CD4-positive, alpha-beta T cell (primary cell): Measurements from ENCODE around the gene NPAS3. TPM values are rescaled to one million over a fixed set of nuclear protein-coding genes. Genes with fewer than 3 reads are reported as not detected.

Source experiments
- ATAC-seq: fragments of 200-7000 bp; cut with Tn5 transposase; one replicate; pipeline ENCODE4 v1.10.0; 2022; ENCODE audit warnings: mild to moderate bottlenecking; ENCODE audit not compliant: poor library complexity
- CTCF ChIA-PET: fragments of 350-600 bp; sonication (Branson Sonifier 250); formaldehyde crosslinking; loops from one replicate; lab custom pipeline; 2021; ENCODE audit warnings: antibody characterized with exemption, inconsistent platforms; lab: Charles Lee
- POLR2A ChIA-PET: fragments of 350-600 bp; sonication (Branson Sonifier 250); formaldehyde crosslinking; loops from one replicate; lab custom pipeline; 2021; ENCODE audit warnings: antibody characterized with exemption, inconsistent platforms; lab: Charles Lee
- DNase-seq, 14 experiments: peaks; one replicate each; pipeline ENCODE4 v3.0.0-alpha.2; 2013 to 2020; ENCODE audit warnings: mixed read lengths in 2 of 14
- H3K27ac ChIP-seq, 2 donors: one replicate each; pipeline versions ENCODE4 v1.5.1 to v1.7.0; 2013; ENCODE audit warnings: low read length in 2 of 2, low read depth in 1 of 2, mild to moderate bottlenecking in 1 of 2
- H3K27me3 ChIP-seq, 2 experiments: 1 replicate in 1 of 2; 2 replicates in 1 of 2; pipeline versions ENCODE4 v1.6.1 to v1.7.0; 2013; ENCODE audit warnings: low read length in 2 of 2, control low read depth in 1 of 2, mild to moderate bottlenecking in 1 of 2, moderate library complexity in 1 of 2; ENCODE audit not compliant: insufficient read depth in 2 of 2, control insufficient read depth in 1 of 2
- H3K36me3 ChIP-seq: one replicate; pipeline ENCODE4 v1.6.1; 2013; ENCODE audit warnings: low read length, control low read depth; ENCODE audit not compliant: insufficient read depth
- H3K4me1 ChIP-seq: one replicate; pipeline ENCODE4 v1.6.1; 2013; ENCODE audit warnings: low read length, control low read depth; ENCODE audit not compliant: insufficient read depth
- H3K4me3 ChIP-seq: one replicate; pipeline ENCODE4 v1.5.1; 2013; ENCODE audit warnings: mild to moderate bottlenecking, low read length, moderate library complexity
- H3K9me3 ChIP-seq, 2 experiments: 1 replicate in 1 of 2; 2 replicates in 1 of 2; pipeline versions ENCODE4 v1.6.1 to v1.7.0; 2013; ENCODE audit warnings: low read length in 2 of 2, mild to moderate bottlenecking in 2 of 2, control low read depth in 1 of 2, moderate library complexity in 1 of 2; ENCODE audit not compliant: control insufficient read depth in 1 of 2, insufficient read depth in 1 of 2
- H3K27ac Mint-ChIP-seq: one replicate; pipeline ENCODE4 v1.8.0; 2020; ENCODE audit warnings: mixed read lengths
- H3K27me3 Mint-ChIP-seq: one replicate; pipeline ENCODE4 v1.8.0; 2021; ENCODE audit warnings: mixed read lengths
- H3K36me3 Mint-ChIP-seq: one replicate; pipeline ENCODE4 v1.8.0; 2021; ENCODE audit warnings: low read depth, mixed read lengths
- H3K4me1 Mint-ChIP-seq: one replicate; pipeline ENCODE4 v1.8.0; 2021; ENCODE audit warnings: low read depth, mixed read lengths
- H3K4me3 Mint-ChIP-seq: one replicate; pipeline ENCODE4 v1.8.0; 2020; ENCODE audit warnings: mild to moderate bottlenecking, mixed read lengths
- H3K9me3 Mint-ChIP-seq: one replicate; pipeline ENCODE4 v1.8.0; 2020; ENCODE audit warnings: mixed read lengths
- CTCF ChIP-seq: fragments of 200-600 bp; IDR thresholded peaks from one replicate; pipeline ENCODE4 v1.8.0; 2022; ENCODE audit warnings: antibody characterized with exemption, mild to moderate bottlenecking
- intact Hi-C, 2 experiments: fragments of 100-400 bp; cut with DNase I in 1 of 2; cut with micrococcal nuclease in 1 of 2; formaldehyde crosslinking; loops; one replicate each; pipeline versions ENCODE4 v1.15.1 to v1.9.0; 2023 to 2025; cut with DNase I, micrococcal nuclease
- total RNA-seq, 174 experiments: library from RNA in 2 of 174; stranded (reverse) in 2 of 174; gene quantifications; one replicate each; pipeline ENCODE4 v1.2.3 and lab custom pipeline; 2021 to 2026

NPAS3 gene
- total RNA-seq, 2 experiments from 2014 or later, result not detected

DNA sequence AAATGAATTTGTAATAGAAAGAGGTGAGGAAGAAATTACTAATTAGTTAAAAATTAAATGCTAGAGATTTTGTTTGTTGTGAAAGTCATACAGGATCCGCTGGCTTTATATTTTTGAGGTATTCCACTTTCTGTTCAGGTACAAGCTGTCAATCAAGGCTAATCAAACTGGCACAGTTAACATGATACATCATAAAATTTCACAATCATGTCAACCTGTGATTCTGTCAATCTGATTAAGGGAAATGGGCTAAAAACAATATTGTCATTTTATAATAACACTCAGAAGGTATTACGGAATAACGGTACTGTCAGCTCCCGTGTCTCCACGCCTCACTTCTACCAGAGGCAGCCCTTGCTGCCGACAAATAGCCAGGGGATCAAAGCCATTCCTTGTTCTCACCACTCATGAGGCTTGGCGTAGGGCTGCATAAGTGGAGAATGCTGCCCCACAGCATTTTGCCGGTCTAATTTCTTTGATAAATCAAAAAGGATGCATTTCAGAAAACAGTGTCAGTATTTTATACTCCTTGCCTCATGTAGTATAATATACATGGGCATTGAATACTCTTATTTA lies 352.9 kb downstream of the NPAS3 start:
- ChIA-PET CTCF (no interaction called here), POLR2A (no interaction called here)
- no peak overlapping the region for H3K4me3 ChIP-seq
- no peaks in the 10 kb centered on the region for H3K4me1 ChIP-seq
- H3K27me3 Mint-ChIP-seq, result no peaks in the 10 kb centered on the region
- no peaks in the 10 kb centered on the region for H3K36me3 Mint-ChIP-seq
- ATAC-seq, result no peak
- no peaks in the 10 kb centered on the region for H3K9me3 ChIP-seq
- H3K9me3 Mint-ChIP-seq, result no peaks in the 10 kb centered on the region
- intact Hi-C loops, result no loop called here
- H3K27ac ChIP-seq, result no peak overlapping the region
- no peak for DNase-seq
- H3K27ac Mint-ChIP-seq, result no peak overlapping the region
- H3K27me3 ChIP-seq, result no peaks in the 10 kb centered on the region
- no peak for TF ChIP-seq CTCF
- H3K4me3 Mint-ChIP-seq, result no peak overlapping the region
- H3K36me3 ChIP-seq, result no peaks in the 10 kb centered on the region
- no peaks in the 10 kb centered on the region for H3K4me1 Mint-ChIP-seq

- Histone ChIP-seq H3K27me3 (no peaks in the 10 kb centered on the region), H3K4me3 (no peak overlapping the region), H3K4me1 (no peaks in the 10 kb centered on the region), H3K27ac (no peak overlapping the region), H3K9me3 (no peaks in the 10 kb centered on the region), H3K36me3 (no peaks in the 10 kb centered on the region)
- Mint-ChIP-seq H3K27me3 (no peaks in the 10 kb centered on the region), H3K27ac (no peak overlapping the region), H3K4me3 (no peak overlapping the region), H3K9me3 (no peaks in the 10 kb centered on the region), H3K4me1 (no peaks in the 10 kb centered on the region), H3K36me3 (no peaks in the 10 kb centered on the region)
- ATAC-seq (no peak), DNase-seq (no peak)
- ChIA-PET POLR2A (no interaction called here), CTCF (no interaction called here)
- intact Hi-C loops, result no loop called here
- no peak for TF ChIP-seq CTCF
These were observed 355.7 kb downstream of the NPAS3 start for GRCh38 chr14:33294419-33294818.

- H3K27ac ChIP-seq, result no peak overlapping the region
- H3K27me3 ChIP-seq, result no peaks in the 10 kb centered on the region
- CTCF ChIA-PET, result no interaction called here
- no peak overlapping the region for H3K4me3 ChIP-seq
- TF ChIP-seq CTCF, result no peak
- POLR2A ChIA-PET, result no interaction called here
- DNase-seq (no peak), ATAC-seq (no peak)
- H3K9me3 Mint-ChIP-seq, result peaks cover 2% of the 10 kb centered on the region
- no peak overlapping the region for H3K4me3 Mint-ChIP-seq
- no peaks in the 10 kb centered on the region for H3K4me1 Mint-ChIP-seq
- H3K27ac Mint-ChIP-seq, result no peak overlapping the region
- H3K36me3 Mint-ChIP-seq, result no peaks in the 10 kb centered on the region
- H3K9me3 ChIP-seq, result no peaks in the 10 kb centered on the region
- no peaks in the 10 kb centered on the region for H3K36me3 ChIP-seq
- intact Hi-C loops, result no loop called here
- H3K27me3 Mint-ChIP-seq, result no peaks in the 10 kb centered on the region
- no peaks in the 10 kb centered on the region for H3K4me1 ChIP-seq
These were observed 358.9 kb downstream of the NPAS3 start for GRCh38 chr14:33297565-33297964.
